ENCODE measurements around the gene EGLN1. TPM values are rescaled to one million over a fixed set of nuclear protein-coding genes. Genes with fewer than 3 reads are reported as not detected.

Gene EGLN1
- total and polyA plus RNA-seq, 2 experiments from 2014 or later = 1.9 to 6.0 TPM

DNA sequence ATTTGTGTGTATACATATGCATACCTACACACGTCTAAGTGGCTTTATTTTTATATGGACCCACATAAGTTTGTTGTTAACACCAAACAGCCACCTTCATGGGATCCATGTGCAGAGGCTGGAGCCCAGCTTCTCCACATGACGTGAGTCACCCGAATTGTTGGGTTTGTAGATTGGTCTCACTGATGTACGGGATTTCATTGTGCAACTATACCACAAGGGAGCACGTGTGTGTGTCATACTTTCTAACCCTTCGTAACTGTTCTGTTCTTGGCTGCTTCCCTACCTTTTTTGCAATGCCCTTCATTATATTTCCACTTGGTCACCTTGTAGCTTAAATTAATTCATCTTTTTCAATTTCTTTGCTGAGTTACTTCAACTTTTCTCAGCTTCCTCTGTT lies 63.0 kb downstream of the EGLN1 start:
- no peak overlapping the region for H3K4me3 Mint-ChIP-seq
- no peaks in the 10 kb centered on the region for H3K27me3 Mint-ChIP-seq (ENCODE audit: insufficient read depth, low read depth, poor library complexity)
- Histone ChIP-seq H3K9me2 (ENCODE audit: insufficient read depth) (no peaks in the 10 kb centered on the region), H3K4me2 (no peak overlapping the region), H4K20me1 (replicated peaks; ENCODE audit: insufficient read depth) (no peaks in the 10 kb centered on the region; the same call in 1 of the 2 replicates), H3K79me2 (replicated peaks; ENCODE audit: insufficient read depth) (no peaks in the 10 kb centered on the region), H3K36me3 (ENCODE audit: insufficient read depth) (no peaks in the 10 kb centered on the region), H2AFZ (no peak overlapping the region), H3F3A (replicated peaks; ENCODE audit: low read depth) (no peaks in the 10 kb centered on the region), H3K4me1 (ENCODE audit: insufficient read depth) (no peaks in the 10 kb centered on the region), H3K27me3 (ENCODE audit: insufficient read depth) (no peaks in the 10 kb centered on the region), H3K4me3 (no peak overlapping the region), H3K27ac (ENCODE audit: low read depth) (no peak overlapping the region)
- H3K9me3 Mint-ChIP-seq = no peaks in the 10 kb centered on the region
- no peaks in the 10 kb centered on the region for H3K4me1 Mint-ChIP-seq
- TF ChIP-seq POLR2AphosphoS5 (IDR thresholded peaks at IDR 0.05; ENCODE audit: low read depth) (no peak), EZH2 (IDR thresholded peaks at IDR 0.05; ENCODE audit: low read depth, unreplicated experiment) (no peak), ZNF331 (CRISPR knock-in tag; IDR thresholded peaks at IDR 0.05; ENCODE audit: low read depth) (no peak), NANOG (IDR thresholded peaks at IDR 0.05; ENCODE audit: borderline replicate concordance) (no peak)
- TF ChIP-seq, protein P1, sequence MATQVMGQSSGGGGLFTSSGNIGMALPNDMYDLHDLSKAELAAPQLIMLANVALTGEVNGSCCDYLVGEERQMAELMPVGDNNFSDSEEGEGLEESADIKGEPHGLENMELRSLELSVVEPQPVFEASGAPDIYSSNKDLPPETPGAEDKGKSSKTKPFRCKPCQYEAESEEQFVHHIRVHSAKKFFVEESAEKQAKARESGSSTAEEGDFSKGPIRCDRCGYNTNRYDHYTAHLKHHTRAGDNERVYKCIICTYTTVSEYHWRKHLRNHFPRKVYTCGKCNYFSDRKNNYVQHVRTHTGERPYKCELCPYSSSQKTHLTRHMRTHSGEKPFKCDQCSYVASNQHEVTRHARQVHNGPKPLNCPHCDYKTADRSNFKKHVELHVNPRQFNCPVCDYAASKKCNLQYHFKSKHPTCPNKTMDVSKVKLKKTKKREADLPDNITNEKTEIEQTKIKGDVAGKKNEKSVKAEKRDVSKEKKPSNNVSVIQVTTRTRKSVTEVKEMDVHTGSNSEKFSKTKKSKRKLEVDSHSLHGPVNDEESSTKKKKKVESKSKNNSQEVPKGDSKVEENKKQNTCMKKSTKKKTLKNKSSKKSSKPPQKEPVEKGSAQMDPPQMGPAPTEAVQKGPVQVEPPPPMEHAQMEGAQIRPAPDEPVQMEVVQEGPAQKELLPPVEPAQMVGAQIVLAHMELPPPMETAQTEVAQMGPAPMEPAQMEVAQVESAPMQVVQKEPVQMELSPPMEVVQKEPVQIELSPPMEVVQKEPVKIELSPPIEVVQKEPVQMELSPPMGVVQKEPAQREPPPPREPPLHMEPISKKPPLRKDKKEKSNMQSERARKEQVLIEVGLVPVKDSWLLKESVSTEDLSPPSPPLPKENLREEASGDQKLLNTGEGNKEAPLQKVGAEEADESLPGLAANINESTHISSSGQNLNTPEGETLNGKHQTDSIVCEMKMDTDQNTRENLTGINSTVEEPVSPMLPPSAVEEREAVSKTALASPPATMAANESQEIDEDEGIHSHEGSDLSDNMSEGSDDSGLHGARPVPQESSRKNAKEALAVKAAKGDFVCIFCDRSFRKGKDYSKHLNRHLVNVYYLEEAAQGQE (IDR thresholded peaks at IDR 0.05; ENCODE audit: unreplicated experiment) = no peak
- TF ChIP-seq, protein P2, sequence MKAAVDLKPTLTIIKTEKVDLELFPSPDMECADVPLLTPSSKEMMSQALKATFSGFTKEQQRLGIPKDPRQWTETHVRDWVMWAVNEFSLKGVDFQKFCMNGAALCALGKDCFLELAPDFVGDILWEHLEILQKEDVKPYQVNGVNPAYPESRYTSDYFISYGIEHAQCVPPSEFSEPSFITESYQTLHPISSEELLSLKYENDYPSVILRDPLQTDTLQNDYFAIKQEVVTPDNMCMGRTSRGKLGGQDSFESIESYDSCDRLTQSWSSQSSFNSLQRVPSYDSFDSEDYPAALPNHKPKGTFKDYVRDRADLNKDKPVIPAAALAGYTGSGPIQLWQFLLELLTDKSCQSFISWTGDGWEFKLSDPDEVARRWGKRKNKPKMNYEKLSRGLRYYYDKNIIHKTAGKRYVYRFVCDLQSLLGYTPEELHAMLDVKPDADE (IDR thresholded peaks at IDR 0.05) = no peak
- TF ChIP-seq, protein P3, sequence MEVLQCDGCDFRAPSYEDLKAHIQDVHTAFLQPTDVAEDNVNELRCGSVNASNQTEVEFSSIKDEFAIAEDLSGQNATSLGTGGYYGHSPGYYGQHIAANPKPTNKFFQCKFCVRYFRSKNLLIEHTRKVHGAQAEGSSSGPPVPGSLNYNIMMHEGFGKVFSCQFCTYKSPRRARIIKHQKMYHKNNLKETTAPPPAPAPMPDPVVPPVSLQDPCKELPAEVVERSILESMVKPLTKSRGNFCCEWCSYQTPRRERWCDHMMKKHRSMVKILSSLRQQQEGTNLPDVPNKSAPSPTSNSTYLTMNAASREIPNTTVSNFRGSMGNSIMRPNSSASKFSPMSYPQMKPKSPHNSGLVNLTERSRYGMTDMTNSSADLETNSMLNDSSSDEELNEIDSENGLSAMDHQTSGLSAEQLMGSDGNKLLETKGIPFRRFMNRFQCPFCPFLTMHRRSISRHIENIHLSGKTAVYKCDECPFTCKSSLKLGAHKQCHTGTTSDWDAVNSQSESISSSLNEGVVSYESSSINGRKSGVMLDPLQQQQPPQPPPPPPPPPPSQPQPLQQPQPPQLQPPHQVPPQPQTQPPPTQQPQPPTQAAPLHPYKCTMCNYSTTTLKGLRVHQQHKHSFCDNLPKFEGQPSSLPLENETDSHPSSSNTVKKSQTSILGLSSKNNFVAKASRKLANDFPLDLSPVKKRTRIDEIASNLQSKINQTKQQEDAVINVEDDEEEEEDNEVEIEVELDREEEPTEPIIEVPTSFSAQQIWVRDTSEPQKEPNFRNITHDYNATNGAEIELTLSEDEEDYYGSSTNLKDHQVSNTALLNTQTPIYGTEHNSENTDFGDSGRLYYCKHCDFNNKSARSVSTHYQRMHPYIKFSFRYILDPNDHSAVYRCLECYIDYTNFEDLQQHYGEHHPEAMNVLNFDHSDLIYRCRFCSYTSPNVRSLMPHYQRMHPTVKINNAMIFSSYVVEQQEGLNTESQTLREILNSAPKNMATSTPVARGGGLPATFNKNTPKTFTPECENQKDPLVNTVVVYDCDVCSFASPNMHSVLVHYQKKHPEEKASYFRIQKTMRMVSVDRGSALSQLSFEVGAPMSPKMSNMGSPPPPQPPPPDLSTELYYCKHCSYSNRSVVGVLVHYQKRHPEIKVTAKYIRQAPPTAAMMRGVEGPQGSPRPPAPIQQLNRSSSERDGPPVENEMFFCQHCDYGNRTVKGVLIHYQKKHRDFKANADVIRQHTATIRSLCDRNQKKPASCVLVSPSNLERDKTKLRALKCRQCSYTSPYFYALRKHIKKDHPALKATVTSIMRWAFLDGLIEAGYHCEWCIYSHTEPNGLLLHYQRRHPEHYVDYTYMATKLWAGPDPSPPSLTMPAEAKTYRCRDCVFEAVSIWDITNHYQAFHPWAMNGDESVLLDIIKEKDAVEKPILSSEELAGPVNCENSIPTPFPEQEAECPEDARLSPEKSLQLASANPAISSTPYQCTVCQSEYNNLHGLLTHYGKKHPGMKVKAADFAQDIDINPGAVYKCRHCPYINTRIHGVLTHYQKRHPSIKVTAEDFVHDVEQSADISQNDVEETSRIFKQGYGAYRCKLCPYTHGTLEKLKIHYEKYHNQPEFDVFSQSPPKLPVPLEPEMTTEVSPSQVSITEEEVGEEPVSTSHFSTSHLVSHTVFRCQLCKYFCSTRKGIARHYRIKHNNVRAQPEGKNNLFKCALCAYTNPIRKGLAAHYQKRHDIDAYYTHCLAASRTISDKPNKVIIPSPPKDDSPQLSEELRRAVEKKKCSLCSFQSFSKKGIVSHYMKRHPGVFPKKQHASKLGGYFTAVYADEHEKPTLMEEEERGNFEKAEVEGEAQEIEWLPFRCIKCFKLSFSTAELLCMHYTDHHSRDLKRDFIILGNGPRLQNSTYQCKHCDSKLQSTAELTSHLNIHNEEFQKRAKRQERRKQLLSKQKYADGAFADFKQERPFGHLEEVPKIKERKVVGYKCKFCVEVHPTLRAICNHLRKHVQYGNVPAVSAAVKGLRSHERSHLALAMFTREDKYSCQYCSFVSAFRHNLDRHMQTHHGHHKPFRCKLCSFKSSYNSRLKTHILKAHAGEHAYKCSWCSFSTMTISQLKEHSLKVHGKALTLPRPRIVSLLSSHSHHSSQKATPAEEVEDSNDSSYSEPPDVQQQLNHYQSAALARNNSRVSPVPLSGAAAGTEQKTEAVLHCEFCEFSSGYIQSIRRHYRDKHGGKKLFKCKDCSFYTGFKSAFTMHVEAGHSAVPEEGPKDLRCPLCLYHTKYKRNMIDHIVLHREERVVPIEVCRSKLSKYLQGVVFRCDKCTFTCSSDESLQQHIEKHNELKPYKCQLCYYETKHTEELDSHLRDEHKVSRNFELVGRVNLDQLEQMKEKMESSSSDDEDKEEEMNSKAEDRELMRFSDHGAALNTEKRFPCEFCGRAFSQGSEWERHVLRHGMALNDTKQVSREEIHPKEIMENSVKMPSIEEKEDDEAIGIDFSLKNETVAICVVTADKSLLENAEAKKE (CRISPR knock-in tag; IDR thresholded peaks at IDR 0.05) = no peak
- DNase-seq (ENCODE audit: low spot score) = no peak
- no peak for ATAC-seq
- no peak overlapping the region for H3K27ac Mint-ChIP-seq
- no peaks in the 10 kb centered on the region; the same call in none of the 3 replicates for H3K36me3 Mint-ChIP-seq (ENCODE audit: low read depth)
